ENCODE measurements around the gene GALNT10.

DNA sequence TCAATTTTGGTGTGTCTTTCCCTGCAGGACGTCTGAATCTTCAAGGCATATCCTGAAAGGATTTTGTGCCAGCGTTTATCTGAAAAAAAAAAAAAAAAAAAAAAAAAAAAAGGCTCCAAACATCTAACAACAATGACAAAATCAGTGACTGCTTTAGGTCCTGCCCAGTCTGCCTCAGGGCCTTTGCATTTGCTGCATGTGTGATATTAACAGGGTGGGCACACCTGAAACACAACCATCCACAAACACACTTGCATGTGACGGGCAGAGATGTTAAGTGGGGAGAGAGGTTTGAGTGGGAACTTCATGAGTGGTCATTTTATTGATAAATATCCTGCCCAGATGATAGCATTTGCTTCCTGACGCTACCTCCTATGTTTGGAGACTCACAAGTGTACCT, 172.9 kb downstream of the GALNT10 start:
- TF ChIP-seq, protein P1, sequence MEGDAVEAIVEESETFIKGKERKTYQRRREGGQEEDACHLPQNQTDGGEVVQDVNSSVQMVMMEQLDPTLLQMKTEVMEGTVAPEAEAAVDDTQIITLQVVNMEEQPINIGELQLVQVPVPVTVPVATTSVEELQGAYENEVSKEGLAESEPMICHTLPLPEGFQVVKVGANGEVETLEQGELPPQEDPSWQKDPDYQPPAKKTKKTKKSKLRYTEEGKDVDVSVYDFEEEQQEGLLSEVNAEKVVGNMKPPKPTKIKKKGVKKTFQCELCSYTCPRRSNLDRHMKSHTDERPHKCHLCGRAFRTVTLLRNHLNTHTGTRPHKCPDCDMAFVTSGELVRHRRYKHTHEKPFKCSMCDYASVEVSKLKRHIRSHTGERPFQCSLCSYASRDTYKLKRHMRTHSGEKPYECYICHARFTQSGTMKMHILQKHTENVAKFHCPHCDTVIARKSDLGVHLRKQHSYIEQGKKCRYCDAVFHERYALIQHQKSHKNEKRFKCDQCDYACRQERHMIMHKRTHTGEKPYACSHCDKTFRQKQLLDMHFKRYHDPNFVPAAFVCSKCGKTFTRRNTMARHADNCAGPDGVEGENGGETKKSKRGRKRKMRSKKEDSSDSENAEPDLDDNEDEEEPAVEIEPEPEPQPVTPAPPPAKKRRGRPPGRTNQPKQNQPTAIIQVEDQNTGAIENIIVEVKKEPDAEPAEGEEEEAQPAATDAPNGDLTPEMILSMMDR (IDR thresholded peaks at IDR 0.05) = no peak
- no peak for TF ChIP-seq EZH2 (IDR thresholded peaks at IDR 0.05)
- no peak for TF ChIP-seq EZH2phosphoT487 (IDR thresholded peaks at IDR 0.05)
